Measurements from ENCODE around the gene ZSWIM9.
"Not testable (repeated sequence)": the region's sequence is repeated elsewhere in the genome, so short reads cannot be mapped to it uniquely, and the experiment has no call there.

Gene ZSWIM9

DNA sequence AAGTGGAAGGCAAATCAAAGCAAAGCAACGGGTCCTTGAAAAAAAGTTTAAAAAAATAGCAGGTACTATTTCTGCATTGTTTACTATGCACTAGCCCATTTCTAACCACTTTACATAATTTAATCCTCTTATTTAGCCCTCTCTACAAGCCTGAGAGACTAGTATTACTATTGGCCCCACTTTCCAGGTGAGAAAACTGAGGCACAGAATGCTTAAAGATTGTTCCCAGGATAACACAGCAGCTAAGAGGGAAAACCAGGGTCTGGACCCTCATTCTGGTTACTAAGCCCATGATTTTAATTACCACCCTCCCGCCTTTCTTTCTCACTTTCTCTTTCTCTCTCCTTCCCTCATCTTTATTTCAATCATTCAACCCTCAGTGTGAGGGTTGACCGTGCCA is 5.7 kb downstream of the ZSWIM9 start:
- DNase-seq = no peak

DNA sequence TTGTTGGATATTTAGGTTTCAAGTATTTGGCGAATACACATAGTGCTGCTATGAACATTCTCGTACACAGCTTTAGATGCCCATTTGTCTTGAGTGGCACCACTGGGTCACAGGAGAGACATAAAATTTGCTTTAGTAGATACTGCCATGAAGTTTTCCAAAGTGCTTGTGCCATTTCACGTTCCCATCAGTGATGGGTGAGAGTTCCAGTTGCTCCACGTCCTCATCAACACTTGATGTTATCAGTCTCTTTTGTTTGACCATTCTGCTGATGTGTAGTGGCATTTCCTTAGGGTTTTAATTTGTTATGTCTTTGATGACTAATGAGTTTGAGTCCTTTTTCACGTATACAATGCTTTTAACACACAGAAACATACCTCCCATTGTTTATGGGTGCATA is 11.0 kb downstream of the ZSWIM9 start:
- no peak for DNase-seq

DNA sequence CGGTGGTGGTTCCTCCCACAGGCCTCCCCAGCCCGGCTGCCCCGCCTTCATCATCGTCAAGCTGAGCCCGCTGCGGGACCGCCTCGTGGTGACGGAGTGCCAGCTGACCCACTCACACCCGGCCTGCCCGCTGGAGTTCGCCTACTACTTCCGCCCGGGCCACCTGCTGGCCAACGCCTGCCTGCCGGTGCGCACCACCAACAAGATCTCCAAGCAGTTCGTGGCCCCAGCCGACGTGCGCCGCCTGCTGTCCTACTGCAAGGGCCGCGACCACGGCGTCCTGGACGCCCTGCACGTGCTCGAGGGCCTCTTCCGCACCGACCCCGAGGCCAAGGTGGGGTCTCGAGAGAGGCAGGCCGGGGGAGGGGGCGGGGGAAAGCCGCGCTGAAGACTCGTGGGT is 12.0 kb downstream of the ZSWIM9 start:
- no peak for DNase-seq

DNA sequence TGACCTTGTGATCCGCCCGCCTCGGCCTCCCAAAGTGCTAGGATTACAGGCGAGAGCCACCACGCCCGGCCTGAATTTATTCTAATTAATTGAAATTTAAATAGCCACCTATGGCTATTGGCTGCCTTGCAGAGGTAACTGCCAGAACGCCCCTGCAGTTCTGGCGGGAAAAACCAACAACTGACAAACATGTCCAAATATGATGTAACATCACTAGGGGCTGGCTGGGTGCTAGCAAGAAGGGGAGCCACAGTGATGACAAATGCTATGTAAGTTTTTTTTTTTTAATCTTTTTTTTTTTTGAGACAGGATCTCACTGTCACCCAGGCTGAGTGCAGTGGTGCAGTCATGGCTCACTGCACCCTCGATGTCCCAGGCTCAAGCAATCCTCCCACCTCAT is 12.9 kb downstream of the ZSWIM9 start:
- DNase-seq = no peak

DNA sequence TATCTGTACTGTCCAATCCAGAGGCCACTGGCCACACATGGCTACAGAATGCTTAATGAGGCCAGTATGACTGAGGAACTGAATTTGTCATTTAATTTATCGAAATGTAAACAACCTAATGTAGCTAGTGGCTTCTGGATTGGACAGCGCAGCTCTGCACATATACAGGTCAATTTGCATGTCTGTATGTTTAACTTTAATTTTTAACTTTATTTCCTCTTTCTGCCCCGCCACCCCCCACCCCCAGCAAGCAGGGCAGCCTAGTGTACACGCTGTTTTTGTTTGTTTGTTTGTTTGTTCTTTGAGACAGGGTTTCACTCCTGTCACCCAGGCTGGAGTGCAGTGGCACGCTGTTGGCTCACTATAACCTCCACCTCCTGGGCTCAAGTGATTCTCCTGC is 15.5 kb downstream of the ZSWIM9 start:
- no peak for DNase-seq

DNA sequence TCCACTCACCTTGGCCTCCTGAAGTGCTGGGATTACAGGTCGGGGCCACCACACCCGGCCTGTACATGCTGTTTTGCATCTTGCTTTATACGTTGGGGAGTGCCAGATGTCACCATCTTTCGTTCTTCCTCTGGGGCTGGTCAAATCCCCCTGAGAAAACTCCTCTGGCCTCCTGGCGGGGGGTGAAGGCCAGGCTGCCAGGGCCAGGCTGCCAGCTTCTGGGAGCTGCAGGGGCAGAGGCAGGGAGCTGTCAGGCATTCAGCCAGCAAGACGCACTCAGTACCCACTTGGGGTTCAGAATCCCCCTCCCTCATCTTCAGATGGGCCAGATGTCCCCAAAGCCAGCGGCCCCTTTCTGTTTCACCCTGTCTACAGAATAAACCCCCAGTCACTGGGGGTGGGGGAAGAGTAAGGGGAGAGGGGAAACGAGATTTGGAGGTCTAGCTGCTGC is 16.1 kb downstream of the ZSWIM9 start:
- no peak for DNase-seq

DNA sequence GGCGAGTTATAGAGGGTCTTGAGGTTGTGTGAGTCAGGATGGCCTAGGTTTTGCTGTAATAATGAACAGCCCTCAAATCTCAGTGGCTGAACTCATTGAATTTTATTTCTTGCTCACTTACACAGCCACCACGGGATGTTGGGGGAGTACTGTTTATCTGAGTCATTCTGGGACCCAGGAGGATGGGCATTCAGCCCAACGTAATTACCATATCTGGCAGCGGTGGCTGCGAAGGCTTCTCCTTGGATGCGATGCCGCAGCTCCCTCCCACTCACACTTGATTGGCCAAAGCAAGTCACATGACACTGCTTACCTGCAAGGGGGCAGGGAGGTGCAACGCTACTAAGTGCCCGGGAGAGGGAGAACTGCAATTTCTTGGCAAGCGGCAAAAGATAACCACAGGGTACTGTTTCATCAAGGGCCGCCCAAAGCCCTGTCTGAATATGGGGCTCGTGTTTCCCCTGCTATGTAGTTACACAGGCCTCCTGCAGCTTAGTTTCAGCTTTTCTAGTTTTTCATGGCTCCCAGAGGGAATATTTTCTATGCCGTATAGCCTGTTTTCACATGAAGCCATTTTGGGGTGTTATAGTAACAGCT is 19.9 kb downstream of the ZSWIM9 start:
- DNase-seq = peak; percentile 14 to 54

DNA sequence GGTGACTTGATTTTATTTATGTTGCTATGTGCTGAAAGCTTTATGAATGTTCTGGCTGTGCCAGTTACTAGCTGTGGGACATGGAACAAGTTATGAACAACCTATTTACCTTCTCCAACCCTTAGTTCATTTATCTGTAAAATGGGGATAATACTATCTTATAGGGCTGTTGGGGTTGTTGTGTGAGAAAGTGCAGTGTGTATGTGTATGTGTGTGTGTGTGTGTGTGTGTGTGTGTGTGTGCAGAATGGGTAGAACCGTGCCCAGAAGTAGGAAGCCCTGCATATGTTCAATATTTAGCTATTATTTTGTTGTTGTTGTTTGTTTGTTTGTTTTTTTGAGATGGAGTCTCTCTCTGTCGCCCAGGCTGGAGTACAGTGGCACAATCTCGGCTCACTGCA is 20.4 kb downstream of the ZSWIM9 start:
- no peak for DNase-seq

DNA sequence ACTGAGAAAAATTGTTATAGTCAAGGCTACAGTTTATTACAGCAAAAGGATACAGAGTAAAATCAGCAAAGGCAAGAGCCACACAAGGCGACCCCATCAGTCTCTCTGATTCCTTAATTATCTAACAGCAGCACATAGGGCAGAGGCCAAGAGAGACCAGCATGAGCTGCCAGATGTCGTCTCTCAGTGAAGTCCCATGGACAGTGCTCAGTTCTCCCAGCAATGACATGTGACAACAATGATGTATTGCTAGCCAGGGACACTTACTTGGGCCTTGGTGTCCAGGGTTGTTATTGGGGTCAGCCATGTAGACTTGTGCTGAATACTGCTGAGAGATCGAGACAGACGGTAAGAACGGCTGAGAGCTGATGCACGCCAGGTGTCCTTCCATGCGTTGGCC is 22.3 kb downstream of the ZSWIM9 start:
- no peak for DNase-seq

DNA sequence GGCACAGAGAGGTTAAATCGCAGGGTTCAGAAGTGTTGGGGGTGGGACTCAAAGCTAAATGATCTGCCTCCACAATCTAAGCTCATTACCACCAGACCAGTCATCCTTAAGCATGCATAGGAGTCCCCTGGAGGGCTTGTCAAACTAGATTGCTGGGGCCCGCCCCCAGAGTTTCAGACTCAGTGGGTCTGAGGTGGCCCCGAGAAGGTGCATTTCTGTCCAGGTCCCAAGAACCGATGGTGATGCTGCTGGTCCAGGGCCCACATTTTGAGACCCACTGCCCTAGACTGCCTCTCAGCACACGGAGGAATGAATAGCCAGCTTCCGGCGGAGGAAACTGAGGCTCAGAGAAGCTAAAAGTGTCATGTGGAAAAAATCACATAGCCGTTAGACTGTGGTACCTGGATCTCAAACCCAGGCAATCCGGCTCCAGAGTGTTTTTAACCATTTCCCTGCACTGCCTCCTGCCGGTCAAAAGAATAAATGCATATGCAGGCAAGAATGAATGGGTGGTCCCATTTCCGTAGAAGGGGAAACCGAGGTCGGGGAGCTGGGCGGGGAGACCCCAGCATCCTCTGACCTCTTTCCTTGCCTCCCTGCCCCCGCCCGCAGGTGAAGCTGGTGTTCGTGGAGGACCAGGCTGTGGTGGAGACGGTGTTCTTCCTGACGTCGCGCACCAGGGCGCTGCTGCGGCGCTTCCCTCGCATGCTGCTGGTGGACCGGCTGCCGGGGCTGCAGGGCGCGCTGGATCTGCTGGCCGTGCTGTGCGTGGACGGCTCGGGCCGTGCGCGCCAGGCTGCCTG is 23.8 kb downstream of the ZSWIM9 start:
- no peak for DNase-seq

DNA sequence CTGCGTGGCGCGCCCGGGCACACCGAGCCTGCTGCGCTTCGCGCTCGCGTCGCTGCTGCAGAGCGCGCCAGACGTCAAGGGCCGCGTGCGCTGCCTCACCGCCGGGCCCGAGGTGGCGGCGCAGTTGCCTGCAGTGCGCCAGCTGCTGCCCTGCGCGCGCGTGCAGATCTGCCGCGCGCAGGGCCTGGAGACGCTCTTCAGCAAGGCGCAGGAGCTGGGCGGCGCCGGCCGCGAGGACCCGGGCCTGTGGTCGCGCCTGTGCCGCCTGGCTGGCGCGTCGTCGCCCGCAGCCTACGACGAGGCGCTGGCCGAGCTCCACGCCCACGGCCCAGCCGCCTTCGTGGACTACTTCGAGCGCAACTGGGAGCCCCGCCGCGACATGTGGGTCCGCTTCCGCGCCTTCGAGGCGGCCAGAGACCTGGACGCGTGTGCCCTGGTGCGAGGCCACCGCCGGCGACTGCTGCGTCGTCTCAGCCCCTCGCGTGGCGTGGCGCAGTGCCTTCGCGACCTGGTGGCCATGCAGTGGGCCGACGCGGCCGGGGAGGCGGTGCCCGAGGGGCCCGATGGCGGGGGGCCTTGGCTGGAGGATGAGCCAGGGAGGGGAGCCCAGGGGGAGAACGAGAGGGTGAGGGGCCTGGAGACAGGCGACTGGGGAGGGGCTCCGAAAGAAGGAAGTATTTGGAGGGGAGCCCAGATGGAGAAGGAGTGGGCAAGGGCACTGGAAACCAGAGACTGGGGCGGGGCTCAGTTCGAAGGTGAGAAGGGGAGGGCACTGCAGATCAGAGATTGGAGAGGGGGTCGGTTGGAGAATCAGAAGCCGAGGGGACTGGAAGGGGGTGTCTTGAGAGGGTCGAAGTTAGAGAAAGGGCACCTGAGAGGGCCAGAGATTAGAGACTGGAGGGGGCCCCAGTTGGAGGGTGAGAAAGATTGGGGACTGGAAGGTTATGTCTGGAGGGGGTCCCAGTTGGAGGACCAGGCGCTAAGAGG is 24.7 kb downstream of the ZSWIM9 start:
- no peak for DNase-seq

DNA sequence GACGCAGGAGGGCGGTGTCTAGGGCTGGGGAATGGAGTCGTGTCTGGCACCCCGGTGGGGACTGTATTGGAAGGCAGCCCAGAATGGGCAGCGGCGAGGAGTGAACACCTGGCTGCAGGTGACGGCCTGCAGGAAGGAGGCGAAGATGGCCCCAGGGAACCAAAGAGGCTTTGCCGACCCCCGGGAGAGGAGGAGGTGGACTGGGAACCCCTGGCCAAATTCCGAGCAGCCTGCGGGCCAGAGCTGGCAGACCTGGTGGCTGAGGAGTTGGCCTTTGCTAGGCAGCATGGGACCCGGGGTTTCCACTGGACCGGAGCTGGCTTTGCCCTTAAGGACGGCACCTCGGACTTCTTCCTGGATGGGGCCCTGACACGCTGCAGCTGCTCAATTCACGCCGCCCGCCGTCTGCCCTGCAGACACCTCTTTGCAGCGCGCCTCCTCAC is 25.9 kb downstream of the ZSWIM9 start:
- DNase-seq = no peak

DNA sequence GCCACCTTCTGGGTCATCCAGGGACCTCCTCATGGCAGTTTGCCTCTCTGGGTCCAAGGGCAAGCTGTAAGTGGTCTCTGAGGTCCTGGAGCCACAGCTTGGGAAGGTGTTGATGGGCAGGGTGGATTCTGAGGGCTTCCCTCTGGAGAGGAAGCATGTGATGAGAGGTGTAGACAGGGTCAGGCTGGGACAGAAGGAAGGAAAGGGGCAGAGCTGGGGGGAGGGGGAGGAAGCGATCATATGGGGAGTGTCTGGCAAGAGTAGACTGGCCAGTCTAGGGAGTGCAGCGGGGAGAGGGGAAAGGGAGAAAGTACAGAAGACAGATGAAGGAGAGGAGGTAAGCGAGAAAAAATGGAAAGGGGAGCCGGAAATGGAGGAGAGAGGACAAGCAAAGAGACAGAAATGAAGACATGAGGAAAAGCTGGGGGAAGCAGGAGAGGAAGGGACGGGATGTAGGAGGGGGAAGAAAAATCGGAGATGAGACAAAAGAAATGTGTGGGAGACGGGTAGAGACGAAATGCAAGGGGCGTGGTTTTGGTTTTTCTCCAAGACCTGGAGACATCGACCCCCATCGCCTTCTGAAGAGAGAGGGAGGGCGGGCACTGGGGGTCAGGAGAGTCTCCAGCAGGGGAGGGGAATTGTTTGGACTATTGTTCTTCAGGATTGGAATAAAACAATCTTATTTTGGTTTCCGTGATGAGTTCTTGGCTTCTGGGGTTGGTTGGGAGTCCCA is 26.6 kb downstream of the ZSWIM9 start:
- DNase-seq = no peak

DNA sequence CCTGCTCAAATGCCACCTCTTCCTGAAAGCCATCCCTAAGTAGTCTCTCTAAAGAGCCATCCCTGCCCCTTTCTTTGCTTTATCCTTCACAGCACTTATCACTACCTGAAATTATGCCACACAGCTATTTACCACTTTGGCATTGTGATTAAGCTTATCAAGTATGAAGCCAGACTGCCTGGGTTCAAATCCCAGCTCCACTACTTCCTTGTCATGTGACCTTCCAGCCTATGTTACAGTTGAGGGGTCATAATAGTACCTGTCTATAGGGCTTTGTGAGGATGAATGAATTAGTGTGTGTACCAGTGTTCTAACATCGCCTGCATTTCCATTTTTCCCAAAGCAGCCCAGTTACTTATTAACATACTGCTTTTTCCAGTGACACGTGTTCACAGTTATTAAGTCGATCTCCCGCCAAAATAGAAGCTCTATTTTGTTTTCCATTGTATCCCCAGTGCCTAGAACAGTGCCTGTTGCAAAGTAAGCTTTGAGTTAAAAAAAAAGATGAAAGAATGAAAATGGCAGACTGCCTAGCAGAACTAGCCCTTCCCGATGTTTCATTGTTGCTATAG is 32.8 kb downstream of the ZSWIM9 start:
- no peak for DNase-seq

DNA sequence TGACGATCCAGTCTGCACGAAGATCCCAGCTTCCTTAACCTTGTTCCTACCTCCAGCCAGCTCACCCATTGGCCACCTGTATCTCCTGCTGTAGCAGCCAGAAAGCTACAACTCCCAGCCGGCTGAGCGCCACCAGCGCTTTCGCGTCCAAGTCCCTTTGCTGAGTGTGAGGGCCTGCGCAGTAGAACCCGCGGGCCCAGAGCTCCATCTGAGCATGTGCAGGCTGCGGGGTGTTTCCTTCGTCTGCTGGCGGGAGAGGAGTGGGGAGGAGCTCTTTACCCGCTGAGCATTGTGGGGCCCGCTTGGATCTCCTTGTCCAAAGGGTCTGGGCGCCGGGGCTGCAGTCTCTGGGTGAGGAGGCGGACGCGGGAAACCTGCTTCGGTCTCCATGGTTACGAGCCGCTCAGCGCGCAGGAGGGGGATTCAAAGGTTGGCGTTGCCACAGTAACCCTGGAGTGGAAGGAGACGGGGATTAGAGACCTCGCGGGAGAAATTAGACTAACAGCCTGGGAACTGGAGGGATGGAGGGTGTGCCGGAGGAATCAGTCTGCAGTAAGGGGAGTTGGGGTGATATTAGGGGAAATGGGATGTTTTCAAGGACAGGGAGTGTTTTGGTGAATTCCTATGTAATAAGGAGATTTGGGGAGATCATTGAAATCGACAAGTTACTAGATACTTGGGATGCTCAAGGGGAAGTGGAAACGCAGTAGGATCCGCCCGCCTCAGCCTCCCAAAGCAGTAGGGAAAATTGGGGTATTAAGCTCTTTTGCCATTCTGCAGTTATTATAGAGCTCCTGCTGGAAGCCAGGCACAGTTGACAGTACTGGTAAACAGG is 33.5 kb downstream of the ZSWIM9 start:
- peak; percentile 86 to 89 for DNase-seq

DNA sequence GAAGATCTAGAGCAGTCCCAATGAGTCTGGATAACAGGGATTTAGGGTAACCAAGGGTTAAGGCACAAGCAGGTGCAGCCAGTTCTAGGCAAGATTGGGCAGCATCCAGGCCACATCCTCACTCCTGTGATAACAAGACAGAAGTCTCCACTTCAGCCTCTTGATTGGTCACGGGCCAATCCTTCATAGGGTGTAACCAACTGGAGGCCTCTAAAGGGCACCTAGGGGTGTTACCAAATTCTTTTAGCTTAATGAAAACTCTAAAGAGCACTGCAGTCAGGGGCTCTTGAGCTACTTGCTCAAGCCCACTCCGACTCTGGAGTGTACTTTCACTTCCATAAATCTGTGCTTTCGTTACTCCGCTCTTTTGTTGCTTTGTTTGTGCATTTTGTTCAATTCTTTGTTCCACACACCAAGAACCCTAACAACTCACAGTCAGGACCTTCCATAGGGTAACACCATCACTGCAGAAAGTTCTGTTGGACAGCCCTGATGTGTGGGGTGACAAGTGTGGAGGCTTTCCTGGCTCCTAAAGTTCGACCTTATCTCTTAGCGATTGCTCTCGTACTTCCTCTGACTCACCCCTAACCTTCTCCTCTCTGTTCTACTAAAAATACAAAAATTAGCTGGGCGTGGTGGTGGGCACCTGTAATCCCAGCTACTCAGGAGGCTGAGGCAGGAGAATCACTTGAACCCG is 36.1 kb downstream of the ZSWIM9 start:
- DNase-seq = no peak

DNA sequence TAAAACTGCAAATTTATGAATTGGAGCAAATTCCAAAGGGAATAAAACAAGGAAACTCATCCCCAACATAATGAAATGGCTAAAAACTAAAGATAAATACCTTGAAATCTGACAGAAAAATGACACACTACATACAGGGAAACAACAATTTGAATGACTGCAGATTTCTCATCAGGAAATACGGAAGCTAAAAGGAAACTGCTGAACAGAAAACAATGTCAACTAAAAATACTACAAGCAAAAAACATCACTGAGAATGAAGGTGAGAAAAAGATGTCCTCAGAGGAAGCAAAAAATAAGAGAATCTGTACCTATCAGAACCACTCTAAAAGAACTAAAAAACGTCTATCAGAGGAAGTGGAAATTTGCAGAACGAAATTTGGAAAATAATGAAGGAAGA is 39.5 kb downstream of the ZSWIM9 start:
- no peak for DNase-seq

DNA sequence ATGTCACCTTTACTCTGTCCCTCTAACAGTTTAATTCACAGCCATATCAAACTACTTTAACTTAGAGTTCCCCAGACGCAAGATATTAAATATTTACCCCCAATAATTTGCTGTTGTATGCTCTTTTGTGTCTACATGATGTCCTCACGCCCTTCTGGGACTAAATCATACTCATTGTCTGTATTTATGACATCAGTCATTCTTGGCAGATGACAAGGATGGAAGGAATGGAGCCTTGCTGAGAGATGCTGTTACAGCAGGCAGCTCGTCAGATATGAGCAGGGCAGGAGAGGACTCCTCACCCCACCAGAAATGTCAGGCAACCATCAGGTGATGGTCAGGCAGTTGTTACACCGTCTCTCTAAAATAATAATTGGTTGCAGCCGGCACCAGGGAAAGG is 43.5 kb downstream of the ZSWIM9 start:
- DNase-seq = no peak

DNA sequence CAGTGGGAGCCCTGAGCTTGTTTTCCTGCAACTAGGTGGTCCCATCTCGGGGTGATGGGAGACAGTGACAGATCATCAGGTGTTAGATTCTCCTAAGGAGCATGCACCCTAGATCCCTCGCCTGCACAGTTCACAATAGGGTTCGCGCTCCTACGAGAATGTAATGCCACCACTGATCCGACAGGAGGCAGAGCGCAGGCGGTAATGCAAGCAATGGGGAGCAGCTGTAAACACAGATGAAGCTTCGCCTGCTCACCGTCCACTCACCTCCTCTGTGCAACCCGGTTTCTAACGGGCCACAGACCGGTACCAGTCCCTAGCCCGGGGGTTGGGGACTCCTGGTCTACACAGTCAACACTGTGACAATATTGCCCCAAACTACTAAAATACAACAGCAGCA is 46.5 kb downstream of the ZSWIM9 start:
- DNase-seq = no peak

DNA sequence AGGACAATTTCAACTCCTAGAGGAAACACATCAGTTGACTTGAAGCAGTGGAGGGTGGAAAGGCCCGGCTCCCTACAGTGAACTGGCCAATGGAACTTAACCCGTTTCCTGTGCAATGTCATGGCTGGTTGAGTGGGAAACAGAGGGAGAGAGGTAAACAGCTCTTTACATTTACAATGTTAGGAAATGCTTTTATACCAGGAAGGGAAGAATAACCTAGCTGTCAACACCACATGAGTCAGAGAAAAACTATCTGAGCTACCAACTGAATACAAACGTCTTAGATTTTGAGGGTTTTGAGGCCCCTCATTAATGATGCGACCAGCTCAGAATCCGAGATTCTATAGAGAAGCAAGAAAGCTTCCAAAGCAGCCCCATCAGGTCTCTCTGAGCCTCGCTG is 48.5 kb downstream of the ZSWIM9 start:
- DNase-seq = no peak

DNA sequence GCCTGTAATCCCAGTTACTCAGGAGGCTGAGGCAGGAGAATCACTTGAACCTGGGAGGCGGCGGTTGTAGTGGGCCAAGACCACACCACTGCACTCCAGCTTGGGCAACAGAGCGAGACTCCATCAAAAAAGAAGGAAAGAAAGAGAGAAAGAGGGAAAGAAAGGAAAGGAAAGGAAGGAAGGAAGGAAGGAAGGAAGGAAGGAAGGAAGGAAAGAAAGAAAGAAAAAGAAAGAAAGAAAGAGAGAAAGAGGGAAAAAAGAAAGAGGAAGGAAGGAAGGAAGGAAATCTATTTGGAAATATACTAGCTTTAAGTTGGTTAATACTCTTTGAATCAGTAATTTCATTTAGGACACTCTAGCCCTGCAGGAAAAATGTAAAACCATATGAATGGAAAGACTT is 50.3 kb downstream of the ZSWIM9 start:
- not testable (repeated sequence) for DNase-seq
